CD4-positive, CD25-positive, alpha-beta regulatory T cell (primary cell): ENCODE measurements around the gene KSR1. TPM values are rescaled to one million over a fixed set of nuclear protein-coding genes. Genes with fewer than 3 reads are reported as not detected.
"Not testable (repeated sequence)": the region's sequence is repeated elsewhere in the genome, so short reads cannot be mapped to it uniquely, and the experiment has no call there.

Source experiments
- ATAC-seq, 2 donors: fragments of 150-1000 bp; cut with Tn5 transposase; one replicate each; pipeline ENCODE4 v1.10.0; 2021; ENCODE audit warnings: low read depth in 2 of 2, moderate number of reproducible peaks in 2 of 2, moderate library complexity in 1 of 2
- DNase-seq, 3 donors: peaks; one replicate each; pipeline versions ENCODE4 v3.0.0 to v3.0.0-alpha.2; 2012 to 2022; ENCODE audit warnings: mixed read lengths in 1 of 3
- H3K27ac ChIP-seq: one replicate; pipeline ENCODE4 v1.7.0; 2013; ENCODE audit warnings: mild to moderate bottlenecking, low read length; ENCODE audit not compliant: insufficient read depth, poor library complexity, severe bottlenecking
- H3K27me3 ChIP-seq: one replicate; pipeline ENCODE4 v1.7.0; 2013; ENCODE audit warnings: low read length; ENCODE audit not compliant: control insufficient read depth, insufficient read depth
- H3K36me3 ChIP-seq: one replicate; pipeline ENCODE4 v1.7.0; 2013; ENCODE audit warnings: mild to moderate bottlenecking, low read length, moderate library complexity; ENCODE audit not compliant: control insufficient read depth, insufficient read depth
- H3K4me1 ChIP-seq: 2 replicates; pipeline ENCODE4 v1.7.0; 2013; ENCODE audit warnings: mild to moderate bottlenecking, low read length; ENCODE audit not compliant: insufficient read depth, control insufficient read depth, poor library complexity, severe bottlenecking
- H3K4me3 ChIP-seq: one replicate; pipeline ENCODE4 v1.7.0; 2013; ENCODE audit warnings: low read depth, mild to moderate bottlenecking, low read length, moderate library complexity
- H3K9me3 ChIP-seq, 2 experiments: 1 replicate in 1 of 2; 2 replicates in 1 of 2; pipeline ENCODE4 v1.7.0; 2013; ENCODE audit warnings: low read length in 2 of 2, mild to moderate bottlenecking in 1 of 2, moderate library complexity in 1 of 2; ENCODE audit not compliant: control insufficient read depth in 2 of 2
- H3K27ac Mint-ChIP-seq, 3 donors: one replicate each; pipeline ENCODE4 v1.8.0; 2020 to 2022; ENCODE audit warnings: mild to moderate bottlenecking in 3 of 3, mixed read lengths in 3 of 3, moderate library complexity in 2 of 3
- H3K27me3 Mint-ChIP-seq: one replicate; pipeline ENCODE4 v1.8.0; 2022; ENCODE audit warnings: mild to moderate bottlenecking, mixed read lengths
- H3K36me3 Mint-ChIP-seq: one replicate; pipeline ENCODE4 v1.8.0; 2020; ENCODE audit warnings: mixed read lengths
- H3K4me1 Mint-ChIP-seq, 4 donors: one replicate each; pipeline ENCODE4 v1.8.0; 2020 to 2022; ENCODE audit warnings: mixed read lengths in 4 of 4, mild to moderate bottlenecking in 1 of 4
- H3K4me3 Mint-ChIP-seq, 4 donors: one replicate each; pipeline ENCODE4 v1.8.0; 2020 to 2022; ENCODE audit warnings: mild to moderate bottlenecking in 4 of 4, mixed read lengths in 4 of 4, moderate library complexity in 3 of 4
- H3K9me3 Mint-ChIP-seq, 7 donors: one replicate each; pipeline ENCODE4 v1.8.0; 2020 to 2022; ENCODE audit warnings: mixed read lengths in 7 of 7, mild to moderate bottlenecking in 3 of 7, moderate library complexity in 2 of 7
- polyA plus RNA-seq, 4 donors: library from polyadenylated mRNA; unstranded; fragments of 300-500 nt; fragmentation: Illumina TruSeq; gene quantifications; one replicate each; pipeline ENCODE4 v1.2.3, GENCODE V29; 2021
- total RNA-seq: library from RNA; stranded (reverse); gene quantifications from one replicate; pipeline ENCODE4 v1.2.3, GENCODE V29; 2022

KSR1 gene
- total RNA-seq (69.5 TPM), polyA plus RNA-seq (1 to 10 TPM; 1.2 to 3.1 (median 1.5) TPM)

DNA sequence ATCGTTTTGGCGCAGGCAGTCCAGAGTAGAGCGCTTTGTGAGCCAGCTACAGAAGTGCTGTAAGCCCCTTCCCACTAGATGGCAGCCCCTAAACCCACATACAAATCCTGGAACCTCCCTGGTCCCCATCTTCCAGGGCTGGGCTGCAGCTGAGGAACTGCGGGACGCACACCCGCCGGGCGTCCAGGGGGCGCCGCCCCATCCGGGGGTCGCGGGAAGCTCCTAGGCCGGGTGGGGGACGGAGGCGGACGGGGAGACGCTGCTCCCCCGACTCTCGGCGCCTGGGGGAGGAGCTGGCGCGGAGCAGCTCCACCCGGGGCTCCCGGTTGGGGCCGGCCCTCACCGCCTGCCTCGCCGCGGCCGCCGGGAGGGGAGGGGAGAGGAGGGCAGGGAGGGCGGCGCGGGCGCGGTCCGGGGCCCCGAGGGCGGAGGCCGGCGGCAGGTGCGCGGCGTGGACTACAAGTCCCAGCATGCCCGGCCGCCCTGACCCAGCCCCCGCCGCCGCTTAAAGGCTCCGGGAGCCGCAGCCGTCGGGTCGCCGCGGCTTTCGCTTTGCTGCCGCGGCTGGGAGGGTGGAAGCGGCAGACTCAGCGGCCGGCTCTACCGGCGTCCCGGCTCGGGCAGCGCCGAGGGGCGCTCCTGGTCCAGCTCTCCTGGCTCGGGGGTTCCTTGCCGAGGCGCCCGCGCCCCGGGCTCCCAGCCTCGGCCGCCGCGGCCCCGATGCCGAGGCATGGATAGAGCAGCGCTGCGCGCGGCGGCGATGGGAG lies at the start of gene KSR1:
TSS of gene KSR1 (plus strand) at position 535 of the 767 bp plus-strand sequence. CDS start at position 731, 196 bp downstream.
- Histone ChIP-seq H3K9me3 (no peaks in the 10 kb centered on the region), H3K4me3 (peak within 1 kb of the TSS; percentile 80), H3K4me1 (peaks cover 28% of the 10 kb centered on the region), H3K36me3 (no peaks in the 10 kb centered on the region), H3K27ac (peak within 1 kb of the TSS; percentile 61), H3K27me3 (no peaks in the 10 kb centered on the region)
- Mint-ChIP-seq H3K27me3 (no peaks in the 10 kb centered on the region), H3K4me1 (peaks cover 0 to 41% (median 20%) of the 10 kb centered on the region in 4 donors), H3K36me3 (no peaks in the 10 kb centered on the region), H3K27ac (peak within 1 kb of the TSS; percentile 75 to 91 (median 83)), H3K9me3 (no peaks in the 10 kb centered on the region), H3K4me3 (peak within 1 kb of the TSS; percentile 90 to 95 (median 93))
- DNase-seq: peak; percentile 80 to 89 (median 80)
- peak; percentile 94 to 95 for ATAC-seq

DNA sequence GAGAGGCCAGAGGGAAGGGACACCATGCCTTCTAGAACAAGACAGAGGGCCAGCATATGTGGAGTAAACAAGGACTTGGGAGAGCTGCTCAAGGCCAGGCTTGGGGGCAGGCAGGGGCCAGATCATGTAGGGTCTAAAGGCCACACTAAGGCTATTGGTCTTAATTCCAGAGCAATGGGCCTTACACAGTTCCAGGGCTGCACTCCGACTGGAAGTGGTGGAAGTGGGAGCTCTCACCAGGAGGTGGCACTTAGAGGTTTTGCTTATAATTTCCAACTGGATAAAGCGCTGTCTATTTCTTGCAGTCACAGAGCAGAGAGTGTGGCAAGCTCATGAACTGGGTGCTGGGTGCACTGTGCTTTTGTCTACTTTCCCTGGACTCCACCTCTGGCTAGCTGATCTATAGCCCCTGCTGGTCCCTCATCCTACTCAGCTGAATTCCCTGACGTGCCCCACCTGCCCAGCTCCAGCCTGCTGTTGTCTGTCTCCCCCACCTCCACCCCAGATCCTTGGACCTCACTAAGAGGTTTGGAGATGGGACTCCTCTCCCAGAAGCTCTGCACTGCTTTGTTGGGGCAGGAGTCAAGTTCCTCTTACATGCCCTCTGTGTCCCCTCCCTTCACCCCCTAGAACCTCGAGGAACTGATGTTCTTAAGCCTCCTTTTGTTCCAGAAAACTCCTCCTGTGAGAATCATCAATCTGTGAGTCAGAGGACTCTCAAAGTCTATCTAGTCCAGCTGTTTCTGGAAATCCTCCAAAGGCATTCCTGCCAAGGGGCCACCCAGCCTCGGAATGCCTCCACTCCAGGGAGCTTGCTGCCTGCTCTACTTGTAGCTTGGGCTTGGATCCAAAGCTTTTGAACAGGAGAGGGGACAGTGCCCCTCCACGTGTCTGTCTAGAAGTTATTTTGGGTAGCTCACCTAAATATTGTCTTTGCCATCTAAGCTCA lies 48.1 kb upstream of the KSR1 start:
- Mint-ChIP-seq H3K27ac (no peak overlapping the region), H3K9me3 (no peaks in the 10 kb centered on the region), H3K27me3 (peaks cover 9% of the 10 kb centered on the region), H3K4me1 (no peaks in the 10 kb centered on the region), H3K4me3 (no peak overlapping the region), H3K36me3 (no peaks in the 10 kb centered on the region)
- H3K9me3 ChIP-seq: no peaks in the 10 kb centered on the region
- ATAC-seq (no peak), DNase-seq (no peak)
- H3K27ac ChIP-seq: no peak overlapping the region
- no peak overlapping the region for H3K4me3 ChIP-seq
- no peaks in the 10 kb centered on the region for H3K4me1 ChIP-seq
- H3K27me3 ChIP-seq: no peaks in the 10 kb centered on the region
- no peaks in the 10 kb centered on the region for H3K36me3 ChIP-seq

DNA sequence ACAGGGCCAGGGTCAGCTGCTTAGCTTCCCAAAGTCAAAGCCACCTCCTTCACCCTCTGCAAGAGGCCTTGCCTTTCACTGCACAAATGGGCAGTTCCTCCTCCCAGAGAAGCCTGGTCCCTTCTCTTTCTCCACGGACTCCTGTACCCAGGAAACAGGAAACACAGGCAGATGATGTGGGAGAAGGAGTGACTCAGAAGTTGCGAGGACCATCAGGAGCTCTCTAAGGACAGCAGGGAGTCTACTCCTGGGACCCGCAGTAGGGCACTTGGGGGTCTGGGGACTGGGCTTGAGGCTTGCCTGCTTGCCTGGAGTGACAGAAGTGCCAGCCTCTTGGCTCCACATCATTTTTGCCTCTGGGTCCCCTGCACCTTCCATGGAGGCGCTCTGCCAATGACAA lies 47.4 kb upstream of the KSR1 start:
- Mint-ChIP-seq H3K27me3 (peaks cover 9% of the 10 kb centered on the region), H3K4me3 (no peak overlapping the region), H3K4me1 (no peaks in the 10 kb centered on the region), H3K27ac (no peak overlapping the region), H3K36me3 (no peaks in the 10 kb centered on the region), H3K9me3 (no peaks in the 10 kb centered on the region)
- Histone ChIP-seq H3K4me3 (no peak overlapping the region), H3K4me1 (no peaks in the 10 kb centered on the region), H3K27me3 (no peaks in the 10 kb centered on the region), H3K9me3 (no peaks in the 10 kb centered on the region), H3K36me3 (no peaks in the 10 kb centered on the region), H3K27ac (no peak overlapping the region)
- DNase-seq (no peak), ATAC-seq (no peak)

GRCh38 chr17:27412158-27412557 lies 44.1 kb upstream of the KSR1 start:
- not testable (repeated sequence) for ATAC-seq, H3K9me3 ChIP-seq, H3K36me3 Mint-ChIP-seq, H3K36me3 ChIP-seq, H3K4me1 ChIP-seq, H3K27ac ChIP-seq, H3K27me3 Mint-ChIP-seq, H3K4me3 Mint-ChIP-seq, H3K4me1 Mint-ChIP-seq, H3K27me3 ChIP-seq, H3K9me3 Mint-ChIP-seq, H3K4me3 ChIP-seq, DNase-seq, H3K27ac Mint-ChIP-seq

GRCh38 chr17:27413315-27413714 lies 42.9 kb upstream of the KSR1 start:
- H3K9me3 Mint-ChIP-seq: no peaks in the 10 kb centered on the region
- Histone ChIP-seq H3K27me3 (no peaks in the 10 kb centered on the region), H3K36me3 (no peaks in the 10 kb centered on the region), H3K9me3 (no peaks in the 10 kb centered on the region), H3K27ac (no peak overlapping the region), H3K4me3 (no peak overlapping the region), H3K4me1 (no peaks in the 10 kb centered on the region)
- ATAC-seq (no peak), DNase-seq (no peak)
- H3K27ac Mint-ChIP-seq: no peak overlapping the region
- H3K4me3 Mint-ChIP-seq: no peak overlapping the region
- H3K27me3 Mint-ChIP-seq: peaks cover 5% of the 10 kb centered on the region
- no peaks in the 10 kb centered on the region for H3K4me1 Mint-ChIP-seq
- H3K36me3 Mint-ChIP-seq: no peaks in the 10 kb centered on the region

DNA sequence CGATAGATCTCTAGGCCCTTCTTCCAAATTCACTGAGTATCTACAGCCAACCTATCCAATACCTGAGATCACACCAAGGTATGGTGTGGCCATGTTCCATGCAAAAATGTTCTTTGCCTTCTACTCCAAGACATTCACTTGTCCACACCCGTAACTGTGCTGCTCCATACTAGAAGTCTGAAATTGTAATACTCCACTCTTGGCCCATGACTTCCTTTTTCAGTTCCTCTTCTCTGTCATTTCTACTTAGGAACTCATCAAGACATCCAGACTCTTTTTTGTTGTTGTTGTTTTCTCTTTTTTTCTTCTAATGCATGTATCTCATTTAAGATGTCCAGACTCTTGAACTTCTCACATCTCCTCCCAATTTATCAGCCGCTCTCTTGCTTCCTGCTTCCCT lies 42.5 kb upstream of the KSR1 start:
- Mint-ChIP-seq H3K36me3 (no peaks in the 10 kb centered on the region), H3K4me1 (no peaks in the 10 kb centered on the region), H3K9me3 (no peaks in the 10 kb centered on the region), H3K4me3 (no peak overlapping the region), H3K27ac (no peak overlapping the region), H3K27me3 (peaks cover 5% of the 10 kb centered on the region)
- ATAC-seq (no peak), DNase-seq (no peak)
- Histone ChIP-seq H3K9me3 (no peaks in the 10 kb centered on the region), H3K4me3 (no peak overlapping the region), H3K36me3 (no peaks in the 10 kb centered on the region), H3K4me1 (no peaks in the 10 kb centered on the region), H3K27ac (no peak overlapping the region), H3K27me3 (no peaks in the 10 kb centered on the region)

GRCh38 chr17:27414271-27414670 lies 42.0 kb upstream of the KSR1 start:
- Histone ChIP-seq H3K4me1 (no peaks in the 10 kb centered on the region), H3K36me3 (no peaks in the 10 kb centered on the region), H3K27me3 (no peaks in the 10 kb centered on the region), H3K4me3 (no peak overlapping the region), H3K9me3 (no peaks in the 10 kb centered on the region), H3K27ac (no peak overlapping the region)
- H3K4me3 Mint-ChIP-seq: no peak overlapping the region
- ATAC-seq (no peak), DNase-seq (no peak)
- H3K4me1 Mint-ChIP-seq: no peaks in the 10 kb centered on the region
- H3K9me3 Mint-ChIP-seq: no peaks in the 10 kb centered on the region
- peaks cover 2% of the 10 kb centered on the region for H3K27me3 Mint-ChIP-seq
- H3K36me3 Mint-ChIP-seq: no peaks in the 10 kb centered on the region
- H3K27ac Mint-ChIP-seq: no peak overlapping the region
